Esophagus muscularis mucosa (tissue), 3 donors: Measurements from ENCODE around the gene DLX3.

Experiments
- POLR2A ChIP-seq: fragments of 450-650 bp; IDR thresholded peaks from one replicate; pipeline ENCODE4 v1.6.1; 2017; ENCODE audit warnings: antibody characterized with exemption, moderate library complexity, mild to moderate bottlenecking, low read depth
- TF ChIP-seq, protein P1 (sequence below), 3 experiments: fragments of 200-600 bp in 2 of 3; fragments of 450-650 bp in 1 of 3; sonication (generic) in 2 of 3; IDR thresholded peaks; one replicate each; pipeline ENCODE4 v1.5.1; 2017 to 2019; ENCODE audit warnings: antibody characterized with exemption in 3 of 3, mild to moderate bottlenecking in 2 of 3, moderate library complexity in 1 of 3

DNA sequence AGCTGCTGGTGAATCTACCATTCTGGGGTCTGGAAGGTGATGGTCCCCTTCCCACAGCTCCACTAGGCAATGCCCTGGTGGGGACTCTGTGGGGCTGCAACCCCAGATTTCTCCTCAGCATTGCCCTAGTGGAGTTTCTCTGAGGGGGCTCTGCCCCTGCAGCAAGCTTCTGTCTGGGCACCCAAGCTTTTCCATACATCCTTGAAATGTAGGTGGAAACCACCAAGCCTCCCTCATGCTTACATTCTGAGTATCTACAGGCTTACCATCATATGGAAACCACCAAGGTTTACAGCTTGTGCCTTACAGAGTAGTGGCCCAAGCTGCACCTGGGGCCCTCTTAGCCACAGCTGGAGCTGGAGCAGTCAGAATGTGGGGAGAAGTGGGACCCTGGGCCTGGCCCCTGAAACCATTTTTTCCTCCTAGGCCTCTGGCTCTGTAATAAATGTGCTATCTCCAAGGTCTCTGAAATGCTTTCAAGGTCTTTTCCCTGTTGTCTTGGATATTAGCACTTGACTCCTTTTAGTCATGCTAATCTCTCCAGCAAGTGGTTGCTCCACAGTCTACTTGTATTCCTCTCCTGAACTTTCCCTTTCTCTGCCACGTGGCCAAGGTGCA lies 19.6 kb upstream of the DLX3 start:
- TF ChIP-seq, protein P1, sequence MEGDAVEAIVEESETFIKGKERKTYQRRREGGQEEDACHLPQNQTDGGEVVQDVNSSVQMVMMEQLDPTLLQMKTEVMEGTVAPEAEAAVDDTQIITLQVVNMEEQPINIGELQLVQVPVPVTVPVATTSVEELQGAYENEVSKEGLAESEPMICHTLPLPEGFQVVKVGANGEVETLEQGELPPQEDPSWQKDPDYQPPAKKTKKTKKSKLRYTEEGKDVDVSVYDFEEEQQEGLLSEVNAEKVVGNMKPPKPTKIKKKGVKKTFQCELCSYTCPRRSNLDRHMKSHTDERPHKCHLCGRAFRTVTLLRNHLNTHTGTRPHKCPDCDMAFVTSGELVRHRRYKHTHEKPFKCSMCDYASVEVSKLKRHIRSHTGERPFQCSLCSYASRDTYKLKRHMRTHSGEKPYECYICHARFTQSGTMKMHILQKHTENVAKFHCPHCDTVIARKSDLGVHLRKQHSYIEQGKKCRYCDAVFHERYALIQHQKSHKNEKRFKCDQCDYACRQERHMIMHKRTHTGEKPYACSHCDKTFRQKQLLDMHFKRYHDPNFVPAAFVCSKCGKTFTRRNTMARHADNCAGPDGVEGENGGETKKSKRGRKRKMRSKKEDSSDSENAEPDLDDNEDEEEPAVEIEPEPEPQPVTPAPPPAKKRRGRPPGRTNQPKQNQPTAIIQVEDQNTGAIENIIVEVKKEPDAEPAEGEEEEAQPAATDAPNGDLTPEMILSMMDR (IDR thresholded peaks at IDR 0.05): no peak
- TF ChIP-seq POLR2A: no peak
